Measurements from ENCODE around the gene KRTAP10-12. TPM values are rescaled to one million over a fixed set of nuclear protein-coding genes. Genes with fewer than 3 reads are reported as not detected.

KRTAP10-12 gene
- total RNA-seq, 1 donor from 2014 or later = not detected

GRCh38 chr21:44720170-44720569, 23.2 kb downstream of the KRTAP10-12 start:
- Histone ChIP-seq H3K4me3 (ENCODE audit: low read length in 3 of 3) (no peak overlapping the region), H3K27me3 (ENCODE audit: control insufficient read depth in 3 of 3, insufficient read depth in 3 of 3, low read length in 3 of 3) (peaks cover 32 to 47% (median 36%) of the 10 kb centered on the region in 3 donors), H3K9ac (ENCODE audit: low read depth in 1 of 3, low read length in 3 of 3) (no peak overlapping the region), H3K27ac (ENCODE audit: low read depth, low read length) (no peak overlapping the region), H3K36me3 (ENCODE audit: control insufficient read depth in 3 of 3, insufficient read depth in 3 of 3, low read length in 3 of 3) (no peaks in the 10 kb centered on the region), H3K9me3 (ENCODE audit: control insufficient read depth in 3 of 3, low read length in 3 of 3) (no peaks in the 10 kb centered on the region), H3K4me1 (ENCODE audit: control insufficient read depth in 3 of 3, insufficient read depth in 3 of 3, low read length in 3 of 3) (no peaks in the 10 kb centered on the region)

GRCh38 chr21:44722731-44723130, 25.8 kb downstream of the KRTAP10-12 start:
- H3K4me3 ChIP-seq (ENCODE audit: low read length in 3 of 3) = no peak overlapping the region
- no peaks in the 10 kb centered on the region for H3K4me1 ChIP-seq (ENCODE audit: control insufficient read depth in 3 of 3, insufficient read depth in 3 of 3, low read length in 3 of 3)
- no peak overlapping the region for H3K9ac ChIP-seq (ENCODE audit: low read depth in 1 of 3, low read length in 3 of 3)
- no peaks in the 10 kb centered on the region for H3K36me3 ChIP-seq (ENCODE audit: control insufficient read depth in 3 of 3, insufficient read depth in 3 of 3, low read length in 3 of 3)
- H3K27ac ChIP-seq (ENCODE audit: low read depth, low read length) = no peak overlapping the region
- no peaks in the 10 kb centered on the region for H3K9me3 ChIP-seq (ENCODE audit: control insufficient read depth in 3 of 3, low read length in 3 of 3)
- H3K27me3 ChIP-seq (ENCODE audit: control insufficient read depth in 3 of 3, insufficient read depth in 3 of 3, low read length in 3 of 3) = peaks cover 41 to 61% (median 49%) of the 10 kb centered on the region in 3 donors

DNA sequence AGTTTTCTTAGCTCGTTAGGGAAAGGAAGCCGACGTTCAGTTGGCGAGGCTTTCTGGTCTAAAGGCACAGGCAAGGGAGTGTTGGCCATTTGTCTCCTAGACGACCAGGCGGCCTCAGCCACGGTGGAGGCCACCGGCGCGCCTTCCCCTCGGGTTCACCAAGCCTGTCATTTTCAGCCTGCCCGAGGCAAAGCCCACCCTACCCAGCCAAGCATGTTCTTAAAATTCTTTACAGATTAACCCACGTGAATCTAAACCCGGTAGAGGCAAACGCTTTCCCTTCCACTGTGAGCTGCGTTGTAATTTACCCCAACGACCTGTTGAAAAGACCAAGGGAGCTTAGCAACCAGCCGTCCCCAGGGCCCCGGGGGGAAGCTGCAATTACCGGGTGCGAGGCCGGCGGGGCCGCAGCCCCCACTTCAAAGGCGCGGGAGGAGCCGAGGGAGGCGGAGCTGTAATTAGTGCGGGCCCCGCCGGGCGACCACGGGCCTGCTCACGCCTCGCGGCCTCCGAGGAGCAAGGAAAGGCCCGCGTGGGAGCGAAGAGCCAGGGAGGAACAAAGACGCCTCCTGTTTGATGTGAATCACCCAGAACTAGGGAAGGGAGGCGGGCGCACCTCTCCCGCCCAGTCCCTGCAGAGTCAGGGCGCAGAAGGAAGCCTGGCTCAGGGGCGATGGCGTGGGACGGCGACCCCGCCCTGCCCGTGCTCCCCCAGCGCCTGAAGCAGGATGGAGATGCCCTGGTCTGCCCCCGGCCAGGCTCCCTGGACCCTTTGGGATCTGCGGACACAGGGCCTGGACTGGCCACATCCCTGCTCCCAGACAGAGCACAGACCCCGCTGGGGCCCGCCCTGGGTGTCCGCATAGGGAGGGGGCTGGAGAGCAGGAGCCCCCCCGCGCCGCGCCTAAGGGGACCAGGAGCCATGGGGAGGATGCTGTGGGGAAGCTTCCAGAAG, 26.5 kb downstream of the KRTAP10-12 start:
- H3K9me3 ChIP-seq (ENCODE audit: control insufficient read depth in 3 of 3, low read length in 3 of 3) = no peaks in the 10 kb centered on the region
- no peak overlapping the region for H3K27ac ChIP-seq (ENCODE audit: low read depth, low read length)
- H3K9ac ChIP-seq (ENCODE audit: low read depth in 1 of 3, low read length in 3 of 3) = no peak overlapping the region
- no peaks in the 10 kb centered on the region for H3K4me1 ChIP-seq (ENCODE audit: control insufficient read depth in 3 of 3, insufficient read depth in 3 of 3, low read length in 3 of 3)
- peaks cover 38 to 60% (median 54%) of the 10 kb centered on the region in 3 donors for H3K27me3 ChIP-seq (ENCODE audit: control insufficient read depth in 3 of 3, insufficient read depth in 3 of 3, low read length in 3 of 3)
- H3K4me3 ChIP-seq (ENCODE audit: low read length in 3 of 3) = no peak overlapping the region
- no peaks in the 10 kb centered on the region for H3K36me3 ChIP-seq (ENCODE audit: control insufficient read depth in 3 of 3, insufficient read depth in 3 of 3, low read length in 3 of 3)

GRCh38 chr21:44724196-44724595, 27.2 kb downstream of the KRTAP10-12 start:
- no peaks in the 10 kb centered on the region for H3K4me1 ChIP-seq (ENCODE audit: control insufficient read depth in 3 of 3, insufficient read depth in 3 of 3, low read length in 3 of 3)
- H3K9ac ChIP-seq (ENCODE audit: low read depth in 1 of 3, low read length in 3 of 3) = no peak overlapping the region
- no peak overlapping the region for H3K27ac ChIP-seq (ENCODE audit: low read depth, low read length)
- no peaks in the 10 kb centered on the region for H3K9me3 ChIP-seq (ENCODE audit: control insufficient read depth in 3 of 3, low read length in 3 of 3)
- H3K36me3 ChIP-seq (ENCODE audit: control insufficient read depth in 3 of 3, insufficient read depth in 3 of 3, low read length in 3 of 3) = no peaks in the 10 kb centered on the region
- H3K4me3 ChIP-seq (ENCODE audit: low read length in 3 of 3) = no peak overlapping the region
- H3K27me3 ChIP-seq (ENCODE audit: control insufficient read depth in 3 of 3, insufficient read depth in 3 of 3, low read length in 3 of 3) = peaks cover 39 to 60% (median 53%) of the 10 kb centered on the region in 3 donors

- no peak overlapping the region for H3K9ac ChIP-seq (ENCODE audit: low read depth in 1 of 3, low read length in 3 of 3)
- H3K4me1 ChIP-seq (ENCODE audit: control insufficient read depth in 3 of 3, insufficient read depth in 3 of 3, low read length in 3 of 3) = no peaks in the 10 kb centered on the region
- H3K36me3 ChIP-seq (ENCODE audit: control insufficient read depth in 3 of 3, insufficient read depth in 3 of 3, low read length in 3 of 3) = no peaks in the 10 kb centered on the region
- no peaks in the 10 kb centered on the region for H3K9me3 ChIP-seq (ENCODE audit: control insufficient read depth in 3 of 3, low read length in 3 of 3)
- H3K4me3 ChIP-seq (ENCODE audit: low read length in 3 of 3) = no peak overlapping the region
- peaks cover 40 to 67% (median 53%) of the 10 kb centered on the region in 3 donors for H3K27me3 ChIP-seq (ENCODE audit: control insufficient read depth in 3 of 3, insufficient read depth in 3 of 3, low read length in 3 of 3)
- no peak overlapping the region for H3K27ac ChIP-seq (ENCODE audit: low read depth, low read length)
Observed at GRCh38 chr21:44724926-44725325, 28.0 kb downstream of the KRTAP10-12 start.

- Histone ChIP-seq H3K36me3 (ENCODE audit: control insufficient read depth in 3 of 3, insufficient read depth in 3 of 3, low read length in 3 of 3) (no peaks in the 10 kb centered on the region), H3K9ac (ENCODE audit: low read depth in 1 of 3, low read length in 3 of 3) (no peak overlapping the region), H3K9me3 (ENCODE audit: control insufficient read depth in 3 of 3, low read length in 3 of 3) (no peaks in the 10 kb centered on the region), H3K4me1 (ENCODE audit: control insufficient read depth in 3 of 3, insufficient read depth in 3 of 3, low read length in 3 of 3) (no peaks in the 10 kb centered on the region), H3K4me3 (ENCODE audit: low read length in 3 of 3) (no peak overlapping the region), H3K27ac (ENCODE audit: low read depth, low read length) (no peak overlapping the region), H3K27me3 (ENCODE audit: control insufficient read depth in 3 of 3, insufficient read depth in 3 of 3, low read length in 3 of 3) (peaks cover 40 to 72% (median 53%) of the 10 kb centered on the region in 3 donors)
Observed at GRCh38 chr21:44726826-44727225, 29.9 kb downstream of the KRTAP10-12 start.

GRCh38 chr21:44727321-44727720, 30.3 kb downstream of the KRTAP10-12 start:
- Histone ChIP-seq H3K4me3 (ENCODE audit: low read length in 3 of 3) (no peak overlapping the region), H3K27ac (ENCODE audit: low read depth, low read length) (no peak overlapping the region), H3K36me3 (ENCODE audit: control insufficient read depth in 3 of 3, insufficient read depth in 3 of 3, low read length in 3 of 3) (no peaks in the 10 kb centered on the region), H3K9ac (ENCODE audit: low read depth in 1 of 3, low read length in 3 of 3) (no peak overlapping the region), H3K4me1 (ENCODE audit: control insufficient read depth in 3 of 3, insufficient read depth in 3 of 3, low read length in 3 of 3) (no peaks in the 10 kb centered on the region), H3K9me3 (ENCODE audit: control insufficient read depth in 3 of 3, low read length in 3 of 3) (no peaks in the 10 kb centered on the region), H3K27me3 (ENCODE audit: control insufficient read depth in 3 of 3, insufficient read depth in 3 of 3, low read length in 3 of 3) (peaks cover 43 to 72% (median 52%) of the 10 kb centered on the region in 3 donors)

- no peak overlapping the region for H3K4me3 ChIP-seq (ENCODE audit: low read length in 3 of 3)
- peaks cover 40 to 69% (median 50%) of the 10 kb centered on the region in 3 donors for H3K27me3 ChIP-seq (ENCODE audit: control insufficient read depth in 3 of 3, insufficient read depth in 3 of 3, low read length in 3 of 3)
- no peaks in the 10 kb centered on the region for H3K4me1 ChIP-seq (ENCODE audit: control insufficient read depth in 3 of 3, insufficient read depth in 3 of 3, low read length in 3 of 3)
- no peaks in the 10 kb centered on the region for H3K9me3 ChIP-seq (ENCODE audit: control insufficient read depth in 3 of 3, low read length in 3 of 3)
- H3K36me3 ChIP-seq (ENCODE audit: control insufficient read depth in 3 of 3, insufficient read depth in 3 of 3, low read length in 3 of 3) = no peaks in the 10 kb centered on the region
- H3K27ac ChIP-seq (ENCODE audit: low read depth, low read length) = no peak overlapping the region
- H3K9ac ChIP-seq (ENCODE audit: low read depth in 1 of 3, low read length in 3 of 3) = no peak overlapping the region
Observed at GRCh38 chr21:44727757-44728156, 30.8 kb downstream of the KRTAP10-12 start.

GRCh38 chr21:44728716-44729115, 31.7 kb downstream of the KRTAP10-12 start:
- Histone ChIP-seq H3K4me3 (ENCODE audit: low read length in 3 of 3) (no peak overlapping the region), H3K27me3 (ENCODE audit: control insufficient read depth in 3 of 3, insufficient read depth in 3 of 3, low read length in 3 of 3) (peaks cover 31 to 66% (median 47%) of the 10 kb centered on the region in 3 donors), H3K4me1 (ENCODE audit: control insufficient read depth in 3 of 3, insufficient read depth in 3 of 3, low read length in 3 of 3) (no peaks in the 10 kb centered on the region), H3K9ac (ENCODE audit: low read depth in 1 of 3, low read length in 3 of 3) (no peak overlapping the region), H3K36me3 (ENCODE audit: control insufficient read depth in 3 of 3, insufficient read depth in 3 of 3, low read length in 3 of 3) (no peaks in the 10 kb centered on the region), H3K27ac (ENCODE audit: low read depth, low read length) (no peak overlapping the region), H3K9me3 (ENCODE audit: control insufficient read depth in 3 of 3, low read length in 3 of 3) (no peaks in the 10 kb centered on the region)

DNA sequence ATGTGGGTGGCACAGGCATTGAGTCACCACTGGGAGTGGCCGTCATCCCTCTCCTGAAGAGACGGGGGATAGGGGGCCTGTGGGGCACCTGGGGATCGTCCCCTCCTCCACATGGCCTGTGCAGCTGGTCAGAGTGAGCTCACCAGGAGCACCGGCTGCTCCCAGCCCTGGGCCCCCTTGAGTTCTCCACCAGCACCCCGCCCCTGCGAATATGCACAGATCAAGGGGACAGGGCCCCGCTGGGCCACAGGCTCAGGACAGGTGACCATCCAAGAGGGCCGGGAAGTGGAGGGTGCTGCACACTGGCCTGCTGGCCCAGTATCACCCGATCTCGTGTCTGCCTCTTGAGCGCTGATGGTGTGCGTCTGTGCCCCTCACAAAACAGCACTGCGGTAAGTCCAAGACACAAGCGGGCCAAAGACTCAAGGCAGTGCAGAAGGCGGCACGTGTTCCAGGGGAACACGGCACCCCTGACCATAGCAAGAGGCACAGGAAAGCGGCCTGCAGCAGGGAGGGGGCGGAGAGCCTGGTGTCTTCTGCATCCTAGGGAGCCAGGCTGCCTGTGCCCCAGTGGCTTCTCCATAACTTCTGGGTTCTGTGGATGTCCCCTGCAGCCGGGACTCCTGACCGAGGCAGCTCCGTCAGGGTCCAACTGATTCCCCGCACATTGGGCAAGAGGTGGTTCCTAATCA, 32.5 kb downstream of the KRTAP10-12 start:
- Histone ChIP-seq H3K4me3 (ENCODE audit: low read length in 3 of 3) (no peak overlapping the region), H3K27me3 (ENCODE audit: control insufficient read depth in 3 of 3, insufficient read depth in 3 of 3, low read length in 3 of 3) (peaks cover 24 to 63% (median 40%) of the 10 kb centered on the region in 3 donors), H3K27ac (ENCODE audit: low read depth, low read length) (no peak overlapping the region), H3K36me3 (ENCODE audit: control insufficient read depth in 3 of 3, insufficient read depth in 3 of 3, low read length in 3 of 3) (no peaks in the 10 kb centered on the region), H3K4me1 (ENCODE audit: control insufficient read depth in 3 of 3, insufficient read depth in 3 of 3, low read length in 3 of 3) (no peaks in the 10 kb centered on the region), H3K9me3 (ENCODE audit: control insufficient read depth in 3 of 3, low read length in 3 of 3) (no peaks in the 10 kb centered on the region), H3K9ac (ENCODE audit: low read depth in 1 of 3, low read length in 3 of 3) (no peak overlapping the region)
